Smooth muscle cell (in vitro differentiated cells): ENCODE data around the gene IQGAP3. TPM values are rescaled to one million over a fixed set of nuclear protein-coding genes. Genes with fewer than 3 reads are reported as not detected.

Source experiments
- DNase-seq: peaks from one replicate; lab custom pipeline; 2025; ENCODE audit not compliant: unreplicated experiment; lab: John Stamatoyannopoulos, UW
- H2AFZ ChIP-seq: fragments of 200-600 bp; sonication (generic); 2 replicates; pipeline ENCODE4 v1.6.0; 2016; ENCODE audit warnings: antibody characterized with exemption, low read depth, mild to moderate bottlenecking
- H3F3A ChIP-seq: fragments of 200-600 bp; sonication (generic); 2 replicates; pipeline ENCODE4 v1.6.0; 2017; ENCODE audit warnings: antibody characterized with exemption, low read depth
- H3K27ac ChIP-seq: fragments of 200-600 bp; sonication (generic); 2 replicates; pipeline ENCODE4 v1.5.1; 2016; ENCODE audit warnings: low read depth, mild to moderate bottlenecking
- H3K27me3 ChIP-seq: fragments of 200-600 bp; sonication (generic); 2 replicates; pipeline ENCODE4 v1.6.1; 2016; ENCODE audit warnings: low read depth, mild to moderate bottlenecking
- H3K36me3 ChIP-seq: fragments of 200-600 bp; sonication (generic); 2 replicates; pipeline ENCODE4 v1.5.1; 2016; ENCODE audit warnings: low read depth
- H3K4me1 ChIP-seq: fragments of 200-600 bp; sonication (generic); 2 replicates; pipeline ENCODE4 v1.5.1; 2016; ENCODE audit warnings: low read depth
- H3K4me2 ChIP-seq: fragments of 200-600 bp; sonication (generic); 2 replicates; pipeline ENCODE4 v1.6.0; 2016; ENCODE audit warnings: mild to moderate bottlenecking
- H3K4me3 ChIP-seq: fragments of 200-600 bp; sonication (generic); 2 replicates; pipeline ENCODE4 v1.5.1; 2016; ENCODE audit warnings: mild to moderate bottlenecking
- H3K79me2 ChIP-seq: fragments of 200-600 bp; sonication (generic); 2 replicates; pipeline ENCODE4 v1.6.0; 2016; ENCODE audit warnings: low read depth, mild to moderate bottlenecking
- H3K9ac ChIP-seq: fragments of 200-600 bp; sonication (generic); 2 replicates; pipeline ENCODE4 v1.6.0; 2016; ENCODE audit warnings: low read depth
- H3K9me3 ChIP-seq: fragments of 200-600 bp; sonication (generic); replicated peaks from 2 replicates; pipeline ENCODE4 v1.5.1; 2016; ENCODE audit warnings: low read depth
- H4K20me1 ChIP-seq: fragments of 200-600 bp; sonication (generic); 2 replicates; pipeline ENCODE4 v1.6.0; 2016; ENCODE audit warnings: low read depth
- WGBS: methylation state at CpG from one replicate; pipeline ENCODE4 v1.1.7; 2016; ENCODE audit warnings: low lambda C conversion rate; 5-methylcytosine and 5-hydroxymethylcytosine counted together
- polyA plus RNA-seq: library from polyadenylated mRNA; unstranded; fragments of >200 nt; fragmentation: Nextera tagmentation; extraction: Ambion mirVana; gene quantifications from 2 replicates; pipeline ENCODE4 v1.2.1, GENCODE V29; 2016
- total RNA-seq: library from RNA; depleted of rRNA; stranded (reverse); fragments of >200 nt; gene quantifications from 2 replicates; pipeline ENCODE4 v1.2.3, GENCODE V29; 2014
- TF ChIP-seq, protein P1 (sequence below): fragments of 200-600 bp; sonication (generic); IDR thresholded peaks from 2 replicates; pipeline ENCODE4 v1.5.1; 2017; ENCODE audit warnings: borderline replicate concordance, mild to moderate bottlenecking, antibody characterized with exemption; ENCODE audit not compliant: insufficient read depth, poor library complexity, severe bottlenecking

Gene IQGAP3
- total and polyA plus RNA-seq, 2 experiments from 2014 or later: 2.6 to 2.9 TPM

DNA sequence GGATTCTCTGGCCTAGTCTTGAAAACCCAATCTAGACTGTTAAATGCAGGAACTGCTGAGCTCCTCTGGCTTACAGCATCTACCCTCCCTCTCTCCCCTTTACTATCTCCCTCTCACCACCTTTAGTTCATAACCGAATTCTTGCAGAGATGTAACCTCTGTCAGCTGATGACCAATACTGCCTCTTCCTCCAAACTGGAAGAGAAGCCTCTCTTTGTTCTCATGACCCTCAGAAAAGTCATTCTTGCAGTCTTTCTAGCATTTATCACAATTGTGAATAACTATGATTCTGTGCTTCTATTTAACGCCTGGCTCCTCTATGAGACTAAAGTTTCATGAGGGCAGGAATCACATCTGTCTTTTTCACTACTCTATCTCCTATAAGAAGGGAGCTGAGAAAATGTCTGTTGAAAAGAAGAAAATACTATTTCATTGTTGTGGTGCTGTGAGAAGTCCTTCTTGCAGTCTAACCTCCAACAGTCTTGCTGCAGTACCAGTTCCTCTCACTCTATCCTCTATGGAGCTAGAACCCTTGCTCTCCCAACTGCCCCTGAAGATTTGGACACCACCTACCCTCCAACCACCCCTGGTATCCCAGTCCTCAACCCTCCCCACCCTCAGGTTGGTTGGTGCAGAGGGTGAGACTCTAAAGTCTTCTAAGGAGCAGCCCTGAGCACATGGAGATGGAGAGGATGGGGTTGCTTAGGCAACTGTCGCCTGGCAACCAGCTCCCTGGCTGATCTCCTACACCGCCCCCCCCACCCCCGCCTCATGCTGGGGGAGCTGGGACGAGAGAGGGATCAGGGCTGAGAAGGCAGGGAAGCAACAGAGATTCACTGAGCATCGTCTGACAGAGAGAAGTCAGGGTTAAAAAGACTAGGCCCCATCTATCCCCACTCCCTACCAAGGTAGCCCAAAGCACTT is 85.7 kb downstream of the IQGAP3 start:
- H2AFZ ChIP-seq: no peak overlapping the region
- WGBS: 99% methylated on average over 7 of the region's 7 CpGs
- no peaks in the 10 kb centered on the region for H3F3A ChIP-seq
- H3K79me2 ChIP-seq: peaks cover 80% of the 10 kb centered on the region
- no peak for DNase-seq
- no peak overlapping the region for H3K4me3 ChIP-seq
- H3K36me3 ChIP-seq: no peaks in the 10 kb centered on the region
- peaks cover 21% of the 10 kb centered on the region for H3K4me1 ChIP-seq
- H3K9me3 ChIP-seq: no peaks in the 10 kb centered on the region
- H3K9ac ChIP-seq: no peak overlapping the region
- H3K27ac ChIP-seq: no peak overlapping the region
- no peaks in the 10 kb centered on the region for H3K27me3 ChIP-seq
- peaks cover 100% of the 10 kb centered on the region for H4K20me1 ChIP-seq
- H3K4me2 ChIP-seq: no peak overlapping the region
- TF ChIP-seq, protein P1, sequence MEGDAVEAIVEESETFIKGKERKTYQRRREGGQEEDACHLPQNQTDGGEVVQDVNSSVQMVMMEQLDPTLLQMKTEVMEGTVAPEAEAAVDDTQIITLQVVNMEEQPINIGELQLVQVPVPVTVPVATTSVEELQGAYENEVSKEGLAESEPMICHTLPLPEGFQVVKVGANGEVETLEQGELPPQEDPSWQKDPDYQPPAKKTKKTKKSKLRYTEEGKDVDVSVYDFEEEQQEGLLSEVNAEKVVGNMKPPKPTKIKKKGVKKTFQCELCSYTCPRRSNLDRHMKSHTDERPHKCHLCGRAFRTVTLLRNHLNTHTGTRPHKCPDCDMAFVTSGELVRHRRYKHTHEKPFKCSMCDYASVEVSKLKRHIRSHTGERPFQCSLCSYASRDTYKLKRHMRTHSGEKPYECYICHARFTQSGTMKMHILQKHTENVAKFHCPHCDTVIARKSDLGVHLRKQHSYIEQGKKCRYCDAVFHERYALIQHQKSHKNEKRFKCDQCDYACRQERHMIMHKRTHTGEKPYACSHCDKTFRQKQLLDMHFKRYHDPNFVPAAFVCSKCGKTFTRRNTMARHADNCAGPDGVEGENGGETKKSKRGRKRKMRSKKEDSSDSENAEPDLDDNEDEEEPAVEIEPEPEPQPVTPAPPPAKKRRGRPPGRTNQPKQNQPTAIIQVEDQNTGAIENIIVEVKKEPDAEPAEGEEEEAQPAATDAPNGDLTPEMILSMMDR: no peak

DNA sequence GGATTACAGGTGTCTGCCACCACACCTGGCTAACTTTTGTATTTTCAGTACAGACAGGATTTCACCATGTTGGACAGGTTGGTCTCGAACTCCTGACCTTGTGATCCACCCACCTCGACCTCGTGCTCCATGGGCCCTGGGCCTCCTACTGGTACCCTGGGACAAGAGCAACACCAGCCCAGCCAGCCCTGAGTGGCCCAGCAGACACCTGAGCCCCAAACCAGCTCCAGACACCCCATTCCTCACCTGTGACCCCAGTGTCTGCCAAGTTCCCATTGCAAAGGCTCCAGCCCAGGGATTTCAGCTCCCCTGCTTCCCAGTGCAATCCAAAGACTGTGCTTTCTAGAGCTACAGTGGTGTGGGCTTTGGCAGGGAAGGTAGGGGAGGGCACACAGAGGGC is 86.4 kb downstream of the IQGAP3 start:
- H3K4me2 ChIP-seq: no peak overlapping the region
- H4K20me1 ChIP-seq: peaks cover 100% of the 10 kb centered on the region
- no peak overlapping the region for H3K9ac ChIP-seq
- H2AFZ ChIP-seq: no peak overlapping the region
- H3K4me3 ChIP-seq: no peak overlapping the region
- no peaks in the 10 kb centered on the region for H3K9me3 ChIP-seq
- no peaks in the 10 kb centered on the region for H3K27me3 ChIP-seq
- H3K79me2 ChIP-seq: peaks cover 73% of the 10 kb centered on the region
- no peak for DNase-seq
- TF ChIP-seq, protein P1: no peak
- peaks cover 19% of the 10 kb centered on the region for H3K4me1 ChIP-seq
- H3K36me3 ChIP-seq: no peaks in the 10 kb centered on the region
- H3K27ac ChIP-seq: no peak overlapping the region
- H3F3A ChIP-seq: no peaks in the 10 kb centered on the region
- WGBS: 100% methylated on average over 3 of the region's 3 CpGs

DNA sequence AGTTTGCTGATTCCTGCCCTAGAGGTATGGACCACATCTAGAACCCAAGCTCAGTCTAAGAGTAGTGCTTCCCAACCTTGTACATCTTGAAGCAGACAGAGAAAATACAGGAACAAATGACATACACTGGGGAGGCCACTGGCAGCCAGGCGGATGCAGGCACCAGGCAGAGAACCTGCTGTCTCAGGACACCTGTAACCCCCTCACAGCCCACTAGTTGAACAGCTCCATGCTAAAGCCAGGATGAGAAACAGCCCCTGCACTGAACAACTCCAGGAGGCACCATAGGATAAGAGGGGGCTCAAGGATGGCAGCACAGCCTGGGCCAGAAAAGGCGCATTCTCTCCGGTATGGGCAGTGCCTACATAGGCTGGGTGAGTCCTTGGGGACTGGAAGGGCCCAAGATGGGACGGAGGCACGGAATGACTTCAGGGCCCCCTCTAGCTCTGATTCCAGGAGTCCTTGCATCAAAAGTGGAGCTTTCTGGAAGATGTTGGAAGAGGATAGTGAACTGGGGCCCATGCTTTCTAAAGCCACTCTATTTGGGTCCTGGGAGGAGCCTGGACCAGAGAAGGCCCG is 87.8 kb downstream of the IQGAP3 start:
- H3K9me3 ChIP-seq: no peaks in the 10 kb centered on the region
- peaks cover 58% of the 10 kb centered on the region for H3K79me2 ChIP-seq
- H3K4me3 ChIP-seq: no peak overlapping the region
- H3F3A ChIP-seq: no peaks in the 10 kb centered on the region
- H3K4me1 ChIP-seq: peaks cover 5% of the 10 kb centered on the region
- peaks cover 5% of the 10 kb centered on the region for H3K36me3 ChIP-seq
- DNase-seq: no peak
- H3K27ac ChIP-seq: no peak overlapping the region
- no peak overlapping the region for H3K9ac ChIP-seq
- no peak overlapping the region for H2AFZ ChIP-seq
- H3K4me2 ChIP-seq: no peak overlapping the region
- H4K20me1 ChIP-seq: peaks cover 100% of the 10 kb centered on the region
- no peaks in the 10 kb centered on the region for H3K27me3 ChIP-seq
- TF ChIP-seq, protein P1: no peak
- WGBS: 97% methylated on average over 6 of the region's 6 CpGs
